GM23248 (cell line): ENCODE measurements around the gene PPP2R5D.

Experiments used
- EZH2 ChIP-seq: fragments of 200-600 bp; sonication (generic); IDR thresholded peaks from 2 replicates; pipeline ENCODE4 v1.6.1; 2018; ENCODE audit warnings: antibody characterized with exemption, mild to moderate bottlenecking; ENCODE audit not compliant: insufficient read depth, poor library complexity, severe bottlenecking
- EZH2phosphoT487 ChIP-seq: fragments of 200-600 bp; sonication (generic); IDR thresholded peaks from 2 replicates; pipeline ENCODE4 v1.6.1; 2018; ENCODE audit warnings: antibody characterized with exemption, moderate library complexity, mild to moderate bottlenecking, low read depth; ENCODE audit not compliant: insufficient read depth

DNA sequence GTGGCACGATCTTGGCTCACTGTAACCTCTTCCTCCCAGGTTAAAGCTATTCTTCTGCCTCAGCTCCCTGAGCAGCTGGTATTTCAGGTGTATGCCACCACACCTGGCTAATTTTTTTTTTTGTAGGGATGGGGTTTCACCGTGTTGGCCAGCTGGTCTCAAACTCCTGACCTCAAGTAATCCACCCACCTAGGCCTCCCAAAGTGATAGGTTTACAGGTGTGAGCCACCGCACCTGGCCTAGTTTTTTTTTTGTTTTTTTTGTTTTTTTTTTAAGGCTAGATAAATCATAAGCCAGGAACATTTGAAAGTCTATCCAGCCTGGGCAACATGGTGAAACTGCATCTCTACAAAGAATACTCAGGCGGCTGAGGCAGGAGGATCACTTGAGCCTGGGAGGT, 48.0 kb downstream of the PPP2R5D start:
- TF ChIP-seq EZH2phosphoT487: no peak
- no peak for TF ChIP-seq EZH2
